GM19452 (cell line): Measurements from ENCODE around the gene GTPBP4.

Source experiments
- ATAC-seq: cut with Tn5 transposase; IDR thresholded peaks from one replicate; pipeline ENCODE4 v1.9.1; 2021; ENCODE audit not compliant: unreplicated experiment

GTPBP4 gene

DNA sequence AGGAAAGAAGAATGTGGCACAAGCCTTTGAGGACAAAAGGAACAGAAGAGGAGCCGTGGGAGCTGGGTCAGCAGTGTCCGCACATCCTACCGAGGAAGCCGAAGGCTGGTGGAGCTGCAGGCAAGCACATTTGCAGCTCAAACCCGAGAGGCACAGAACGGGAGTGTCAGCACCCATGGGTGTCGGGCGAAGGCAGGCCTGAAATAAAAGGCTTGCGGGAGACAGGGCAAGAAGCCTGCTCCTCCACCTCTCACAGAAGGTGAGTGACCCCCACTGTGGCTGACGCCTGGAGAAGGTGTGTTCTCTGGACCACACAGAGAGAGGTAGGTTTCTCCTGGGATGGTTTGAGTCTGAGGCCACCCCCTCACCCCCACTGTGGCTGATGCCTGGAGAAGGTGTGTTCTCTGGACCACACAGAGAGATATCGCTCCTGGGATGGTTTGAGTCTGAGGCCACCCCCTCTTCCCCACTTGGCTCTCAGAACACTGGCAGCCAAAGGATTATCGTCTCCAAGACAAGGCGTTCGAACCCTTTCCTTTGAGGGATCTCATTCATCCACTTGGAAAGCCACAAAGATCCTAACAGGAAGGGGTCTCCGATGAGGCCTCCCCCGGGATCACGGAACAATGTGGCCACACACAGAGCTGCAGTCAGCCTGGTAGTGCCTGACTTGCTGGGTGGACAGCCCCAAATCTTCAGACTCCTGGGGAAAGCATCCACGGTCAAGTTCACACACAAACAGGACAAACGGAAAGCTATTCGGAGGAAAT lies 21.6 kb upstream of the GTPBP4 start:
- no peak for ATAC-seq

DNA sequence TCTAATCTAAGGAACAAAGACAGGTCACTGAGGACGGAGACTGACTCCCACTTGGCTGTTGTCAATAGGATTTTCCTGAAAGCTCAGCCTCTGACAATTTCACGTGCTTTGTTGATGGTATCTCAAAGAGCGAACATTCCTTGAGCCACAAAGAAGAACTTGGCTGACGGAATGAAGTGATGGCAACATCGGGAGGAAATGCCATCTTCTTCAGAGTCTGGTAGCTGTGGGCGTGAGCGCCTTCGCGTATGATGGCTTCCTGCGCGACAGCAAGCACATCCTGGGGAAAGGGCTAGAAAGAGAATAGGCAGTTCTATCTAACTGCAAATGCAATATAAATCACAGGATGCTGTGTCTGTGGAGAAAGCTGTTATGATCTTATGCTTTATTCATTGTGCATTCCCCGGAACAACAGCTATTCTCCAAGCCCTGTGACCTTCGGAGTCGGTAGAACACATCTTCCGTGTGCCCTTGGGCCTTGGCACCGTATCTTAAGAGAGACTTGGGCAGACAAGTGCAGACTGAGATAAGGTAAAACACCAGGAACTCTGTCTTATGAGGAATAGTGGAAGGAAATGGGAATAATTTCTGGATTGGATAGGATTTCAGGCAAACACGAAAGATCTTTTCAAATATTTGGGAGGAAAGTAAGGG lies 19.6 kb upstream of the GTPBP4 start:
- ATAC-seq, result no peak

DNA sequence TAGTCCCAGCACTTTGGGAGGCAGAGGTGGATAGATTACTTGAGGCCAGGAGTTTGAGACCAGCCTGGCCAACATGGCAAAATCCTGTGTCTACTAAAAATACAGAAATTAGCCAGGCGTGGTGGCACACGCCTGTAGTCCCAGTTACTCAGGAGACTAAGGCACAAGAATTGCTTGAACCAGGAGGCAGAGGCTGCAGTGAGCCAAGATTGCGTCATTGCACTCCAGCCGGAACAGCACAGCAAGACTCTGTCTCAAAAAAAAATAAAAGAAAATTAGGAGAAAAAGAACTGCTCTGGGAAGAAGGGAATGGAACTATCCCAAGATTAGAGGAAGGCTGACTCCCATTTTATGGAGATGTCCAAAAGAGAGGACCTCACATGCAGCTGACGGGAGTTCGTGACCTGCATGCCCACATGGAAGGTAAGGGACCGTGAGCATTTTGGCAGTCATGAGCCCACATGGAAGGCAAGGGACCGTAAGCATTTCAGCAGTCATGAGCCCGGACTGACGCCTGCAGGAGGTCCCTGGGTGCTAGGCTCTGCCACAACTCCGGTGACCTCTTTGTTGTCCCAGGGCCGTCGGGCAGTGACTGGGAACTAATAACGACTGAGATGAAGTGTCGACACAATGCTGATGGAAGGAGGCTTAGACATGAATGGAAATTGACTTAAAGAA lies 18.6 kb upstream of the GTPBP4 start:
- no peak for ATAC-seq

DNA sequence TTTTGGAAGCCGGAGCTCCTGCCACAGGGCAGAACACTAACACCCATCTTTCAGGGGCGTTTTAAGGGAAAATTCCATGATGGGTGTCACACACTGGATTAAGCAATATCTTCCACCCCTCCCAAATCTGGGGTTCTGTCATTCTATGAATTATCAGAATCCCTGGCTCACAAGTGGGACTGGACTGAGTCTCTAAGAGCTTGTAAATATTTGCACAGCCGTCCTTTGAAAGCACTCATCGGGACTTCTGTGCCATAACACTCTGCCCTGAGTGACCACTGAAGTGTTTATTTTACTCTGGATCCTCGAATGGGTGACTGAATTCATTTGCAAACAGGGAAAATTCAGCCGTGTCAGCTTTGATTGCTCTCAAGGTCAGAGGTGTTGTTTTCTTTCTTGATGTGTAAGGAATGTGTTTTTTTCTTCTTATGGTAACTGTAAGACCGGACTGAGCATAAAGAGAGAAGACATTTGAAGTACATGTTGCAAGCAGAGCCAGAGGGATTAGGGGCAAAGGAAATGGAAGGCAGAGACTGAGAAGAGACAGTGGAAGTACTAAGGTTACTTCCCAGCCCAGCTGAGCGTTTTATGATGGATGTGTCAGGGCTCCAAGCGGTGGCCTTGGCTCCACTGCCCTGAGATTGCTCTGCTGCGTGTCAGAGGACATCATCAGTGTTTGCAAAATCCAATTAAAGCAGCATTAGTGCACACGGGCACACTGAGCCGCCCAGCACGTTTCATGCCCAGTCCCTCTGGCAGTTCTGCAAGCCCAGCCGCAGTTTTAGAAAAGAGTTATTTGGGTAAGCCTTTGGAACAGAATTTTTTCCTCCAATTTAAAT lies 17.7 kb upstream of the GTPBP4 start:
- ATAC-seq, result no peak

DNA sequence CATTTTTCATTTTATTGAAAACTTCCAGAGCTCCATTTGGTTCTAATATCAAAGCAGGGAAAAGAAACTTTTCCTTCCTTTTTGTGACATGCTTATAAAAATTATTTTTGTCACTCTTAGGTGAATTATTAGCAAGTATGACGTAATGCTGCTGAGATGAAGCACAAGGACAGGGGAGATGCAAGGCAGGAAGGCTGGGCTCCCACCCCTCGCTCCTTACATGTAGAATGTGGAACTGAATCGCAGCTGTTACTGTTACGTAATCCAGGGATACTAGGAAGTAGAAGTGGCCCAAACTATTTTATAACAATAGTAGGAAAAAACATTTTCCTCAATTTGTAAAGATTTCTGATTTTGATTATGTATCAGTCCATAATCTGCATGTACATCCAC lies 17.1 kb upstream of the GTPBP4 start:
- ATAC-seq, result no peak

- ATAC-seq, result no peak
Observed at GRCh38 chr10:971613-972012, 16.6 kb upstream of the GTPBP4 start.

DNA sequence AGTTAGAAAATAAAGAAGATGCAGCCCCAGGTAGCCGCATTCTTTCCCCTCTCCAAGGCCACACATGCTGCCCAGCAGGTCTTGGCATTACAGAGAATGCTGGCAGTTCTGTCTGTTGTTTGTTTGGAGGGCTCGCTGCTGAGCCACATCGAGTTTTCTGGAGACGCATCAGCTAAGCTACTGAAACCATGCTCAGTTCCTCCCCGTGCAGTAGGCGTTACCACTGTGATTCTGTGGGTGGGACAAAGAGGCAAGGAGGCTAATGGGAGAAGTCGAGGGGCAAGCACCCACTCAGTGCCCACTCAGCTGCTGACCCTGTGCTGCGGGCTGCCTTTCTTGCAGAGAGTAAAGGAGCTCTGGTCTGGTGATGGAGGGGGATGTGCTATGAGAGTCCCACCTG lies 15.5 kb upstream of the GTPBP4 start:
- ATAC-seq, result no peak

GRCh38 chr10:974038-974784 lies 14.0 kb upstream of the GTPBP4 start:
- no peak for ATAC-seq

DNA sequence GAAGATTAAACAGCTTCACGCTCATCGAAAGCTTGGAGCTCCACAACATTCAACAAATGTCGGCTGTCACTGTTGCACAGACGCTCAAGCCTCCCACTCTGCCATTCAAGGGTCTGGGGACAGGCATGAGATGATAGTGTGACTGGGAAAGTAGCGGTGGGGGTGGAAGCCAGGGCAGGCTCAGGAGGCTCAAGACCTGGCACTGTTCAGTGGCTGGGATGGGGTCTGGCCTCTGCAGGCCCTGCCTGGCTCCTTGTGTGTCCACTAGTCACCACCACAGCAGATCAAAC lies 13.5 kb upstream of the GTPBP4 start:
- ATAC-seq, result no peak

DNA sequence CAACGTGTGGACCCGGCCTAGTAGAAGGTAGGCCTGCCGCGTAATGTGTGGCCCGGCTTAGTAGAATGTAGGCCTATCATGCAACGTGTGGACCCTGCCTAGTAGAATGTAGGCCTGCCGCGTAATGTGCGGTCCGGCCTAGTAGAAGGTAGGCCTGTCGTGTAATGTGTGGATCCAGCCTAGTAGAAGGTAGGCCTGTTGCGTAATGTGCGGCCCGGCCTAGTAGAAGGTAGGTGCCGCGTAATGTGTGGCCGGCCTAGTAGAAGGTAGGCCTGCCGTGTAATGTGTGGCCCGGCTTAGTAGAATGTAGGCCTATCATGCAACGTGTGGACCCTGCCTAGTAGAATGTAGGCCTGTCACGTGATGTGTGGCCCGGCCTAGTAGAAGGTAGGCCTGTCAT lies 11.9 kb upstream of the GTPBP4 start:
- no peak for ATAC-seq

DNA sequence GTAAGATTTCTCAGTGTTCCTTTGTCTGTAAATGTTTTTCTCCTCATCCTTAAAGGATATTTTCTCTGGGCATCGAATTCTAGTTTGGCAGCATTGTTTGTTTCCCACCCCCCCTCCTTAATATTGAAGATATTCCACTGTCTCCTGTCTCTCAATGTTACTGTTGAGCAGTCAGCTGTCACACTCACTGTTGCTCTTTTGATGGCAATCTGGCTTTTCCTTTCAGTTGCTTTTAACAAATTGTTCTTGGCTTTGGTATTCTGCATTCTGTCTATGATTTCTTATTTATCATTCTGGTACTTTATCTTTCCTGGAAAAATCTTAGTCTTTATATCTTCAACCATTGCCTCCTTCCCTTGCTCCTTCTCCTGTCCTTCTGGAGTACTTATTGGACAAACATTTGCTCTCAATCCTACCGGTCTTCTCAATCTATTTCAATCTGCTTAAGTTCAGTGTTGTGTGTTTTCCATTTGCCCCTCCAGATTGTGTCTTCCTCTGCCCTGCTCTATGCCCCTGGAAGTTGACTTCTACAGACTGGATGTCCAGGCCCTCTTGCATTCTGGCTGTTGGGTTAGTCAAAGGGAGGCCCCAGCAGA lies 9.3 kb upstream of the GTPBP4 start:
- ATAC-seq, result no peak

DNA sequence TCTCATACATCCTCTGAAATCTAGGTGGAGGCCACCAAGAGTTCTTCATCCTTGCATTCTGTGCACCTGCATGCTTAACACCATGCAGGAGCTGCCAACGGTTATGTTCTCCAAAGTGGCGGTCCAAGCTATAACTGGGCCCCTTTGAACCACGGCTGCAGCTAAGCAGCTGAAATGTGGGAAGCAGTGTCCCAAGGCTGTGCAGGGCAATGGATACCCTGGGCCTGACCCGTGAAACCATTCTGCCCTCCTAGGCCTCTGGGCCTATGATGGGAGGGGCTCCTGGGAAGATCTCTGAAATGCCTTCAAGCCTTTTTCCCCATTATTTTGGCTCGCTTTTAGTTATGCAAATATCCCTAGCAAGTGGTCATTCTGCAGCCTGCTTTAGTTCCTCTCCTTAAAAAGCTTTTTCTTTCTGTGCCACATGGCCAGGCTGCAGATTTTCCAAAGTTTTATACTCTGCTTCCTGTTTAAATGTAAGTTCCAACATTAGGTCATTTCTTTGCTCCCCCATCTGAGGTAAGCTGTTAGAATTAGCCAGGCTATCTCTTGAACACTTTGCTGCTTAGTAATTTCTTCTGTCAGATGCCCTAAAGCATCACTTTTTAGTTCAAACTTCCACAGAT lies 7.7 kb upstream of the GTPBP4 start:
- ATAC-seq, result no peak

DNA sequence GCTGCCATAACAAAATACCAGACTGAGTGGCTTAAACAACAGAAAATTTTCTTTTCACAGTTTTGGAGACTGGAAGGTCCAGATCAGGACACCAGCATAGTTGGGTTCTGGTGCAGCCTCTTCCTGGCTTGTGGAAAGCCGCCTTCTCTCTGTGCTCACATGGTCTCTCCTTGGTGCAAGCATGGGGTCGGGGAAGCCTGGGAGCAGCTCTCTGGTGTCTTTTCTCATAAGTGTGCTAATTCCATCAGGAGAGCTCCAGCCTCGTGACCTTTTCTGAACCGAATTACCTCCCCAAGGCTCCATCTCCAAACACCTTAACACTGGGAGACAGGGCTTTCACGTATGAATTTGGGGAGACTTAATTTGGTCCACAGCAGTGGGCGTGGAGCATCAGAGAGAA lies 4.8 kb upstream of the GTPBP4 start:
- ATAC-seq, result no peak

GRCh38 chr10:983971-984655 lies 4.1 kb upstream of the GTPBP4 start:
- ATAC-seq, result no peak

DNA sequence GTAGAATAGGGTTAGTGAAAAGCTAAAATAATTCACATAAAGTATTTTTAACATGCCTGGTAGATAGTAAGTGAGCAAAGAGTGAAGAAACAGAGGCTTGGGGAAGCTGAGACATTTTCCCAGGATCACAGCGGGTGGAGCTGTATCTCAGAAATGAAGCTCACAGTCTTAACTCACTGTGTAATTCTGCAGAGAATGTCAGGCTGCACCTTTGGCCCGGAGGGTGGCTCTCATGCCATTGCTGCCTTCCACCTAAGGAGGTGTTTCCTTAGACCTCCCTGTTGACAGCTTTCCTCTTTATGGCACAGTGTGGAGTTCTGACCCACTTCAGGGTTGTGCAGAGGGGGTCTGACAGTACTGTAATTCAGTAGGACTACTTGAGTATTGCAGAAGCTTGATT lies 2.9 kb upstream of the GTPBP4 start:
- no peak for ATAC-seq

- no peak for ATAC-seq
Observed at GRCh38 chr10:986137-986825, 2.0 kb upstream of the GTPBP4 start.

DNA sequence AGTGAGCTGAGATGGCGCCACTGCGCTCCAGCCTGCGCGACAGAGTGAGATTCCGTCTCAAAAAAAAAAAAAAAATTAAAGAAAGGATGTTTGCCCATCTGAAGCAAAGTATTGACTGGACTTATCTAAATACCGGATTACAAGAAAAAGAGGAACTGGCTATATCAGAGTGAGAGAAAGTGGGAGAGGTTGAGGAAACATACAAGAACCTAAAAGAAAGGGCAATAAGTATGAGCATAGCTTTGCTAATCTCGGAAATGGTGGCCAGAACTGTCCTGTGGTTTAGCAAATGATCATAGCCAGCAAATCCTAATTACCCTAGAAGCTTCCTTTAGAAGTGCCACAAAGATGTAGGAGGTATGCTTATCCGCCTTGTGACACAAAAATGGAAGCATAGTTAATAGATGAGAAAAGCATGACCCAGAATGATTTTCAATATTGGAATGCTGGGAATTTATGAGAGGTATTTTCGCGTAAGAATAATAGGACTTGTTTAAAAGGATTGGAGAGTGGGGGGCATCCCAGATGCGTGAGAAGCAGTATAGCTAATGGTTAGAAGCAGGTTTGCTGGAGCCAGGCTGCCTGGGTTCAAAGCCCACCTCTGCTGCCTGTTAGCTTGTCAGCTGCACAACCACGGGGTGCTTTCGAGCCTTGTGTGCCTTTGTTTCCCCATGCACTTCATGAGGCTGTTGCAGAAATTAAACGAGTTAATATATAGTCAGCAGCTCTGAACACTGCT lies 1.2 kb upstream of the GTPBP4 start:
- no peak for ATAC-seq

- ATAC-seq, result no peak
Observed at GRCh38 chr10:987620-987869, 689 bp upstream of the GTPBP4 start.
